Right renal pelvis (tissue), 4 donors: Measurements from ENCODE around the gene SLC47A2. TPM values are rescaled to one million over a fixed set of nuclear protein-coding genes. Genes with fewer than 3 reads are reported as not detected.
"Not testable (repeated sequence)": the region's sequence is repeated elsewhere in the genome, so short reads cannot be mapped to it uniquely, and the experiment has no call there.

Source experiments
- DNase-seq, 4 donors: peaks; one replicate each; pipeline ENCODE4 v3.0.0-alpha.2; 2013; ENCODE audit warnings: low read depth in 4 of 4, low spot score in 3 of 4, missing footprints in 1 of 4
- polyA plus RNA-seq, 4 donors: library from polyadenylated mRNA; unstranded; fragments of 120-200 nt; gene quantifications; one replicate each; pipeline ENCODE4 v1.2.1, GENCODE V29; 2013; ENCODE audit not compliant: insufficient read length in 4 of 4

SLC47A2 gene
- polyA plus RNA-seq, 4 donors, result 5.8 to 7.4 (median 6.8) TPM

- no peak for DNase-seq
Observed at GRCh38 chr17:19712436-19713004, 3.9 kb downstream of the SLC47A2 start.

DNA sequence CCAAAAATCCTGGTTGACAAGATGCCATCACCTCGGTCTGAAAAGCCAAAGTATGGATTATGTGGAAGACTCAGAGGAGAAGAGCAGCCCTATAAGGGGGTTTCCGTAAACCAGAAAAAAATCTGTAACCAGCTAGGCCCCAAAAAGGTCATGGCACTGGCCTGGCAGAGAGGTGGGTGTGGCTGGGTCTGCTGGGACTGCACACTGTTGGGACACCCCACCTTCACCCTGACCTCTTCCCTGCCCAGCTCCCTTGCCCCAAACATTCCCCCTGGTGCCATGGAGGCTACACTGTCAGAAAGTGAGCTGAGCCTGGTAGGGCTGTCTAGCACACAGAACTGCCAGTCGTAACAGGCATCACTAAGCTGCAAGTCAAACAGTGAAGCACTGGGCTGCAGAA lies 6.5 kb downstream of the SLC47A2 start:
- DNase-seq, result no peak

- no peak for DNase-seq
Observed at GRCh38 chr17:19708431-19709175, 7.8 kb downstream of the SLC47A2 start.

DNA sequence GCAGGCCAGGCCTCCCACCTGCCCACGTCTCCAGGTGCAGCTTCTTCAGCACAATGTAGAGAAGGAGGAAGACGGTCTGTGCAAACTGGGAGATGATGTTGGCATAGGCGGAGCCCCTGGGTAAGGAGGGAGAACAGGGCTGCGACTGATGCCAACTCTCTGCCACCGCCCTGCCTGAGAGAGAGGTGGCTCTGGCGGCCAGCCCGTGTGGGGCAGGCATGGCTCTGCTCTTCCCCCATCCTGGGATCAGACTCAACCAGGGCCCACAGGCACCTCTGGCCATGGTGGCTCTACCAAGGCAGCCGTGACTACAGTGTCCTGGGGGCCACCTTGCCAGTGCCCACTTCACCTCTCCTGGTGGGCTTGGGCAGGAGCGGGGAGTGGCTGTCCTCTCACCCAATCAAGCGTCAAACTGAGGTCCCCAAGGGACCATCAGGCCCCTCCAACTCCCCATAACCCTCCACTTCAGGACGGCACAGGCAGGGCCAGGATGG lies 8.6 kb downstream of the SLC47A2 start:
- no peak for DNase-seq

GRCh38 chr17:19706791-19707727 lies 9.3 kb downstream of the SLC47A2 start:
- no peak for DNase-seq

- DNase-seq, result no peak
Observed at GRCh38 chr17:19705771-19706770, 10.3 kb downstream of the SLC47A2 start.

DNA sequence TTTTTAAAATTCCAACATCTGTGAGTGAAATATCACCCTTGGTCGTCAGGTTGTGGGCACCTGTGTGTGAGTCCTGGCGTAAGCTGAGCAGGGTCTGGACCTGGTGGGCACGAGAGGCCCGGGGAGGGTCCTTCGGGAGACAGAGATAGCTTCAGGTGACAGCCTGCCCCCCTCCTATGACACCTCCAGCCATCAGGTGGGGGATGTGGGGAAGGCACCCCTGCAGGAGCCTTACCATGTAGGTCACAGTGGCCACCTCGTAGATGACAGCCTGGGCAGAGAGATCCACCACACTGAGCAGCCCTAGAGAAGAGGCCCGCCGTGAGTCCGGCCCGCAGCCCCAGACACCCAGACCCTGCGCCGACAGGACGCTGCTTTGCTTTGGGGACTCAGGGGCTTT lies 11.2 kb downstream of the SLC47A2 start:
- DNase-seq, result no peak

DNA sequence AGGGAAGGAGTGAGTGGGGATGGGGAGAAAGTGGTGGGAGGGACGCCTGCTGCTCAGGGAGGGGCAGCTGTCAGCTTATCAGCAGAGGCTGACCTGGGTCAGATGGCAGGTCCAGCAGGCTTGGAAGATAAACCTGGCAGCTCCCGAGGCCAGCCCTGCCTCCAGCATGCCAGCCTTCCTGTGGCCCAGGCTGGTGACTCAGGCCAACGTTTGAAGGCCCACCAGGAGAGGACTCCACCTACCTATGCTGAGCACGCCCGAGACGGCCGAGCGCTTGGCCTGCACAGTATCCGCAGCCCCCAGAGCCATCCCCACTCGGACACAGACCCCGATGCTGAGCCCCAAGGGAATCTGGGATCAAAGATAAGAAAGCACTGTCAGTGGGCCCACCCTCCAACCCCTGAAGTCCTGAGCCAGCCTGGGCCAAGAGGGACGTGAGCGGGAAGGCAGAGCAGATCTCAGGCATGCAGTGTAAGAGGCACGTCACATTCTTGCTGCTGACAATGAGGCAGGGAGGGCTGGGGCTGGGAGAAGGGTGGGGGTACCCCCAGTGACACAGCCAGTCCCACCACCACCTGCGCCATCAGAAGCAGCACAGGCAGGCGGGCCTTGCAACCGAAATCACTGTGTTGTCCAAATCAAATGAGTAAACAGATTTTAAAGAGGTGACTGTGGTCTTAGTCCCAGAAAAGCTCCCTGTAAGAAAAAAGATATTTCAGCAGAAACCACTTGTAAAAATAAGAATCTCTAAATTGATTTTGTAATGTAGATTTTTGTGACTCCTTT lies 12.4 kb downstream of the SLC47A2 start:
- DNase-seq, result no peak

DNA sequence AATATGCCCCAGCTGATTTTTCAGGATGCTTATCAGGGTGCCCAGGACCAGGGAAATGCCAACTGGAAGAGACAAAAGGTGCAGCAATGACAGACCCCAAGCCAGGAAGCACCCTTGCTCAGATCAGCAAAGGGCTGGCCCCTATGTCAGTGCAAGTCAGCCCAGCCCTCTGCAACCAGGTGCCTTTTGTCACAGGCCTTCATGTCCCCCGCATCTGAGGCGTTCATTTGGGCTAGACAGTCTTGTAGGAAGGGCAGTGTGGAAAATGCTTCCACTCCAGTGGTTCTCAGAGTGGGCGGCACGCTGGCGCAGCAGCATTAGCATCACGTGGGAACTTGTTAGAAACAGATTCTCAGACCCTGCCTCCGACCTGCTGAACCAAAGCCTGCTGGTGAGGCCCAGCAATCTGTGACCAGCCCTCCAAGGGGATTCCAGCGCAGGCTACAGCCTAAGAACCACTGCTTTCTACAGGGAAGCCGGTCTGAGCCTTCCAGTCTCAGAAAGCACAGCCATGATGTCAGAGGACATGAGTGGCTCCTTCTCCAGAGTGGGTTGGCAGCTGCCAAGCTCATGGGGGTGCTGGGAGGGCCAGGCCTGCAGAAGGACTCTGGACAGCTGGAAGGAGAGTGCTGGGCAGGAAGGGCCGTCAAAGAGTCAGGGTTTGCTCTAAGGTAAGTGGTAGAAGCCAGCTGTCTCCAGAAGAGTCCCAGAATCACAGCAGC lies 13.1 kb downstream of the SLC47A2 start:
- no peak for DNase-seq

GRCh38 chr17:19702217-19702641 lies 14.2 kb downstream of the SLC47A2 start:
- DNase-seq, result no peak

GRCh38 chr17:19686400-19687090 lies 29.8 kb downstream of the SLC47A2 start:
- no peak for DNase-seq

DNA sequence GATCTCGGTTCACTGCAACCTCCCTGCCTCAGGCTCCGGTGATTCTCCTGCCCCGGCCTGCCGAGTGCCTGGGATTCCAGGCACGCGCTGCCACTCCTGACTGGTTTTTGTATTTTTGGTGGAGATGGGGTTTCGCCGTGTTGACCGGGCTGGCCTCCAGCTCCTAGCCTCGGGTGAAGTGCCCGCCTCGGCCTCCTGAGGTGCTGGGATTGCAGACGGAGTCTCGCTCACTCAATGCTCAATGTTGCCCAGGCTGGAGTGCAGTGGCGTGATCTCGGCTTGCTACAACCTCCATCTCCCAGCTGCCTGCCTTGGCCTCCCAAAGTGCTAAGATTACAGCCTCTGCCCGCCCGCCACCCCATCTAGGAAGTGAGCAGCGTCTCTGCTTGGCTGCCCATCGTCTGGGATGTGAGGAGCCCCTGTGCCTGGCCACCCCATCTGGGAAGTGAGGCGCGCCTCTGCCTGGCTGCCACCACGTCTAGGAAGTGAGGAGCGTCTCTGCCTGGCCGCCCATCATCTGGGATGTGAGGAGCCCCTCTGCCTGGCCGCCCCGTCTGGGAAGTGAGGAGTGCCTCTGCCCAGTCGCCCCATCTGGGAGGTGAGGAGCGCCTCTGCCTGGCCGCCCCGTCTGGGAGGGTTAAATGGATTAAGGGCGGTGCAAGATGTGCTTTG lies 31.3 kb downstream of the SLC47A2 start:
- not testable (repeated sequence) for DNase-seq

DNA sequence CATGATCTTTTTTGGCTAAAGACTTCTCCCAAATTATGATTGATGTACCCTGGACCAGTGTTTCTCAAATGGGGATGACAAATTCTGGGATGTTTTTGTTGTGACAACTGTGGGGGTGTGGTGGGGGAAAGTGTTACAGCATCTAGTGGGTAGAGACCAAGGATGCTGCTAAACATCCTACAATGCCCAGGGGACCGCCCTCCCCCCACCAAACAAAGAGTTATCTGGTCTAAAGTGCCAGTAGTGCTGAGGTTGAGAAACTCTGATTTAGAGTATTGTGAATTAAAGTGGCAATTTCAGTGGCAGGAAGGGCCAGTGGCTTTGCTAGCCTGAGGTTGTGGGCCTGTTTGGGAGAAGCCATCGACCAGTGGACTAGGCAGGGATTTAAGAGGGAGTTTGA lies 33.3 kb downstream of the SLC47A2 start:
- DNase-seq, result no peak

DNA sequence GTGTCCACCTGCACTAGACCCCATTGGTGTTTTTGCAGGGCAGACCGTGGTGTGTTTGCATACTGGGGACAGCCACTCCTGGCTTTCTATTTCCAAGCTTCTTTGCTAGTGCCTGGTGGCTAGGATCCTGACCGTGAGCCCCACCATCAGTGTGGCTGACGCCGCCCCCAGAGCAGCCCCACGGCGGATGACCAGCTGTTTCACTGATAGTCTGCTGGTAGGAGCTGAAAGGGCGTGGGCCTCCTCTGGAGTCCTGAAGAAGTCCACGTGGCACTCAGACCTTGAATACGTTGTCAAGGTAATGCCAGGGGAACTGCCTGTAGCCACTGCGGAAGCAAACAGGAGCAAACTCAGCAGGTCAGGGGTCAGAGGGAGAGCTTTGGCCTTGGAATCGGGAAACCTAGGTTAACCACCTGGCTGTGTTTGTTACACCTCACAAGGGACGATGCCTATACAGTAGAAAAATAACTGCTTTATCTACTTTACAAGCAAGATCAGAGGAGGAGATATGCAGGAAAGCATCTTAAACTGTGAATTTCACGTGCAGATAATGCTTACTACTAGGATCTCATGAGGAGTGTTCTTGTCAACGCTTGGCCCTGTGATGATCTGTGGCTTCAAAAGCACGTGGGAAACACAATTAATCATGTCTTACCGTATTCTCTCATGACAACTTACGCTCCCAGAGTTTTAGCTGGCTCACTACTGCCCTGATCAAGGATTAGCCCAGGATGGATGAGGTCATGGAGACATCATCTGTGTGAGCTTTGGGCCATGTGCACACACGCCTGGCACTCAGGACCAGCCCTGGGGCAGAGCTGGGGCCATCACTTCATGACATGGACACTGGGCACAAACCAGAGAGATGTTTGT lies 37.6 kb downstream of the SLC47A2 start:
- DNase-seq, result no peak

DNA sequence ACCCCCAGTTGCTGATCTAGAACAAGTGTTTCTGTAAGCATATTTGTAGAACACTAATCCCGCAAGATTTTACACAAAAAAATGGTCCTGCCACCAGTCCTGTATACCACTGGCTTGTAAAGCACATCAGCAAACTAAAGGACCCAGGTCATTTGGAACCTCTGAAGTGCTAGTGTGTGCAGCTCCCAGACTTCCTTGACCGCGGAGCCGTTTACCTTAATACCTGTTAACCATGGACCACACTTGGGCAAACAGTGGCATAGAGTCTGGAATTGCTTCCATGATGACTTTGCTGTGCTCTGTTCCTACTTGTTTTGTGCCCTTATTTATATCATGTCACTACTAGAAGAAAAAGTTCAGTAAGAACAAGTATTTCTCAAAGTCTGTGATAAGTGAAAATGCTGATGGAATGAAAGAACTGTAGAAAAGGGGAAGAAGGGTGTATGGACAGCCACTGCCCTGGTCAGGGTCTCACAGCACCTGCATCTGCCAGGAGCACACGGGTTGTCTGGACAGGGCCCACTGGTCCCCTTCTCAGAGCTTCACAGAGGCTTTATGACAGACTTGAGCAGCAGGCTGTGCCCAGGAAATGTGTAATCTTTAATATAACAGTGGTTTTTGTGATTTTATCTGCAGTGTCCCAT lies 38.5 kb downstream of the SLC47A2 start:
- no peak for DNase-seq

GRCh38 chr17:19676896-19677295 lies 39.5 kb downstream of the SLC47A2 start:
- no peak for DNase-seq
